Muscle layer of duodenum (tissue), 2 donors: ENCODE data around the gene HMX1.

Experiments used
- H3K27ac ChIP-seq: one replicate; pipeline ENCODE4 v1.7.0; 2013; ENCODE audit warnings: mild to moderate bottlenecking, low read length
- H3K27me3 ChIP-seq: one replicate; pipeline ENCODE4 v1.7.0; 2013; ENCODE audit warnings: low read depth, mild to moderate bottlenecking, control low read depth, low read length
- H3K36me3 ChIP-seq, 2 donors: one replicate each; pipeline ENCODE4 v1.7.0; 2013; ENCODE audit warnings: low read length in 2 of 2, control low read depth in 1 of 2, mild to moderate bottlenecking in 1 of 2; ENCODE audit not compliant: insufficient read depth in 2 of 2, control insufficient read depth in 1 of 2
- H3K4me1 ChIP-seq, 2 donors: one replicate each; pipeline ENCODE4 v1.7.0; 2013; ENCODE audit warnings: low read length in 2 of 2, mild to moderate bottlenecking in 2 of 2, control low read depth in 1 of 2, moderate library complexity in 1 of 2; ENCODE audit not compliant: insufficient read depth in 2 of 2, control insufficient read depth in 1 of 2
- H3K4me3 ChIP-seq, 2 donors: one replicate each; pipeline ENCODE4 v1.7.0; 2013; ENCODE audit warnings: low read length in 2 of 2, low read depth in 1 of 2, mild to moderate bottlenecking in 1 of 2
- H3K9me3 ChIP-seq, 2 donors: one replicate each; pipeline ENCODE4 v1.7.0; 2013; ENCODE audit warnings: low read length in 2 of 2, control low read depth in 1 of 2, mild to moderate bottlenecking in 1 of 2; ENCODE audit not compliant: control insufficient read depth in 1 of 2
- donor health status: healthy.

Gene HMX1

GRCh38 chr4:8907596-8908205 is 36.1 kb upstream of the HMX1 start:
- Histone ChIP-seq H3K4me3 (no peak overlapping the region), H3K9me3 (peaks cover 0 to 8% of the 10 kb centered on the region in 2 donors), H3K4me1 (no peaks in the 10 kb centered on the region), H3K27ac (no peak overlapping the region), H3K27me3 (no peaks in the 10 kb centered on the region), H3K36me3 (no peaks in the 10 kb centered on the region)

- Histone ChIP-seq H3K4me3 (no peak overlapping the region), H3K36me3 (no peaks in the 10 kb centered on the region), H3K27me3 (no peaks in the 10 kb centered on the region), H3K9me3 (peaks cover 2 to 14% of the 10 kb centered on the region in 2 donors), H3K27ac (no peak overlapping the region), H3K4me1 (no peaks in the 10 kb centered on the region)
These were observed 35.5 kb upstream of the HMX1 start for GRCh38 chr4:8906991-8907595.

- Histone ChIP-seq H3K27me3 (no peaks in the 10 kb centered on the region), H3K9me3 (peaks cover 6 to 19% of the 10 kb centered on the region in 2 donors), H3K4me1 (no peaks in the 10 kb centered on the region), H3K4me3 (no peak overlapping the region), H3K36me3 (no peaks in the 10 kb centered on the region), H3K27ac (no peak overlapping the region)
These were observed 35.0 kb upstream of the HMX1 start for GRCh38 chr4:8906668-8906970.

GRCh38 chr4:8905773-8906667 is 34.4 kb upstream of the HMX1 start:
- no peaks in the 10 kb centered on the region for H3K36me3 ChIP-seq

GRCh38 chr4:8905226-8905772 is 33.7 kb upstream of the HMX1 start:
- no peak overlapping the region for H3K27ac ChIP-seq
- H3K4me3 ChIP-seq = no peak overlapping the region
- H3K27me3 ChIP-seq = no peaks in the 10 kb centered on the region
- no peaks in the 10 kb centered on the region for H3K36me3 ChIP-seq
- no peaks in the 10 kb centered on the region for H3K4me1 ChIP-seq
- H3K9me3 ChIP-seq = peaks cover 18 to 31% of the 10 kb centered on the region in 2 donors

More at GRCh38 chr4:8905773-8906667, 34.4 kb upstream of the HMX1 start:
- Histone ChIP-seq H3K4me1 (no peaks in the 10 kb centered on the region), H3K27ac (no peak overlapping the region), H3K9me3 (peaks cover 12 to 25% of the 10 kb centered on the region in 2 donors), H3K27me3 (no peaks in the 10 kb centered on the region), H3K4me3 (no peak overlapping the region)

GRCh38 chr4:8904666-8905065 is 33.0 kb upstream of the HMX1 start:
- H3K4me3 ChIP-seq = no peak overlapping the region
- no peaks in the 10 kb centered on the region for H3K27me3 ChIP-seq
- H3K9me3 ChIP-seq = peaks cover 18 to 35% of the 10 kb centered on the region in 2 donors
- no peak overlapping the region for H3K27ac ChIP-seq
- no peaks in the 10 kb centered on the region for H3K36me3 ChIP-seq
- H3K4me1 ChIP-seq = no peaks in the 10 kb centered on the region

- Histone ChIP-seq H3K4me1 (no peaks in the 10 kb centered on the region), H3K27ac (no peak overlapping the region), H3K4me3 (no peak overlapping the region), H3K27me3 (no peaks in the 10 kb centered on the region), H3K36me3 (no peaks in the 10 kb centered on the region), H3K9me3 (peaks cover 18 to 35% of the 10 kb centered on the region in 2 donors)
These were observed 32.4 kb upstream of the HMX1 start for GRCh38 chr4:8904041-8904501.

GRCh38 chr4:8901335-8901734 is 29.7 kb upstream of the HMX1 start:
- H3K36me3 ChIP-seq = no peaks in the 10 kb centered on the region
- no peak overlapping the region for H3K27ac ChIP-seq
- peaks cover 18 to 35% of the 10 kb centered on the region in 2 donors for H3K9me3 ChIP-seq
- no peaks in the 10 kb centered on the region for H3K4me1 ChIP-seq
- H3K4me3 ChIP-seq = peak overlapping the region in 1 of 2 donors; percentile 37
- no peaks in the 10 kb centered on the region for H3K27me3 ChIP-seq

- Histone ChIP-seq H3K4me3 (peak overlapping the region in 1 of 2 donors; percentile 11), H3K9me3 (peaks cover 18 to 35% of the 10 kb centered on the region in 2 donors), H3K4me1 (no peaks in the 10 kb centered on the region), H3K27ac (no peak overlapping the region), H3K36me3 (no peaks in the 10 kb centered on the region), H3K27me3 (no peaks in the 10 kb centered on the region)
These were observed 28.9 kb upstream of the HMX1 start for GRCh38 chr4:8900588-8900987.

GRCh38 chr4:8898419-8898818 is 26.8 kb upstream of the HMX1 start:
- Histone ChIP-seq H3K27me3 (peaks cover 12% of the 10 kb centered on the region), H3K4me1 (peaks cover 0 to 12% of the 10 kb centered on the region in 2 donors), H3K9me3 (peaks cover 18 to 28% of the 10 kb centered on the region in 2 donors), H3K27ac (no peak overlapping the region), H3K4me3 (no peak overlapping the region), H3K36me3 (no peaks in the 10 kb centered on the region)
